Epidermal melanocyte (primary cell): ENCODE data around the gene SLC25A51.
"Not testable (repeated sequence)": the region's sequence is repeated elsewhere in the genome, so short reads cannot be mapped to it uniquely, and the experiment has no call there.

ENCODE experiments used
- DNase-seq: peaks from one replicate; pipeline ENCODE4 v3.0.0; 2011; ENCODE audit warnings: low spot score; ENCODE audit not compliant: insufficient read length

Gene SLC25A51

DNA sequence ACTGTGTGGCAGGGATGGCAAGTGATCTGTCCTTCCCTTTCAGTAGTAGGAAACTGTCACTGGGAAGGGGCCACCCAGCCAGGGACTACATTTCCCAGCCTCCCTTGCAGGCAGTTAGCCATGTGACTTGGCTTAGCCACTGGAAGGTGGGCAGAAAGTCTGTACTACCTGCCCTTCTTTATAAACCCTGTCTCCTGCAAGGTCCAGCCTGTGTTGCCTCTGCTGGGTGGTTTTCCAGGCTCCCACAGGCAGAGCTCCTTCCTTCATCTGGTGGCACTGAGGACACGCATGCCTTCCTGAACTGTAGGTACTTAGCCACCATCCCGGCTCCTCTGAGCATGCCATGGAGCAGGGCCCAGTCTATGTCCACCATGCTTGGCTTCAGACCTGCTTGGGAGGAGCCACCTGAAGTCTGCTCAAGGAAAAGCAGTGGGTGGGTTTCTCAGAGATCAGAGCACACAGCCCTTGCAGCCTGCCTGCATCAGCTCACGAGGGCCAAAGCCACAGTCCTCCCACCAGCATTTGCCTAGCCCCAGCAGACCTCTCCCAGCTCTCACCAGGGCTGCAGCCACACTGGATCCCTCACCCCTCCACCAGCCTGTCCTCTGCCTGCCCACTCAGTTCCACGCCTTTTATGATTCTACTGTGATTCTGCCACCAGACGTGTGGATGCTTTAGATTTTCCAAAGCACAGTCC lies 16.7 kb upstream of the SLC25A51 start:
- DNase-seq, result no peak

DNA sequence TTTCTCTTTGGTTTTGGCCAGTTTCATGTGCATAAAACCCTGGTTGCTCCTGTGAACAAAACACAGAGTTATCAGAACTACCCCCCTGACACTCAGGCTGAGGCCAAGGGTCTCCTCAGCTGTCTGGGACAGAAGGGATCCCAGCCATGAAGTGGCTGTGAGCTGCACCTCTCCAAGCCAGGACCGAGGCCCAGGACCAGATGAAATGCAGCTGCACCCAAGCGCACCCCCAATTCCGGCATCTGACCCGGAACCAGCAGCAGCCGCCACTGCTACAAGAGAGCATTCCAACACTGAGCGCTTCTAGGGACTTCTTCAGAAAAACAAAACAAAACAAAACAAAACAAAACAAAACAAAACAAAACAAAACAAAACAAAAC lies 16.0 kb upstream of the SLC25A51 start:
- no peak for DNase-seq

DNA sequence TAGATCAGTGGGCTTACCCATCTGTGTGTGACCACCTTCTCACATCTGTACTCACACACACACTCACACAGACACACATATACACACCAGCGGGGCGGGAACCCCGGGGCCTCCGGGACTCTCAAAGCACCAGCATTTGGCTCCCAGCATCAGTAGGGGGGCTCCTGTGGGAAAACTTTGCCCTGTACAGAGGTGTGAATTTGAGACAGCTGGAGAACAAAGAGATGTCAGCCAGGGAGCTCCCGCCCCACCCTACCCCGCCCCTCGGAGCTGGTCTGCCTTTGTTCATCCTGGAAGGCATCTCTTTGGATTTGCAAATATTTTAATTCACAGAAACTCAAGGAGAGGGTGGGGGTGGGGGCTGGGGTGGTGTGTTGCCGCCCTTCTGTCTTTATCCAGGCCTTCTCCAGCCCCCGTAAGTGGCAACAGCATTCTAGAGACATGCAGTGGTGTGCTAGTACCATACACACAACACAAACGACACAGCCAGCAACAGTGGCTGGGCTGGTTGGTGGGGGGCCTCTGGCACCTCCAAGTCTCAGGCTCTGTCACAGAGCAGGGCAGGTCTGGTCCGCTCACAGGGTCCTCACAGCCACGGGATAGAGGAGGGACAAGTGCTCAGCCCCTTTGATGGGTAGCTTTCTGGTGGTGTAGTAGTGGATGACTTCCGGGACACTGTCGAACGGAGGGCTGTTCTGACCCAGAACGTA lies 15.5 kb upstream of the SLC25A51 start:
- DNase-seq, result no peak

GRCh38 chr9:37918665-37919170 lies 14.8 kb upstream of the SLC25A51 start:
- no peak for DNase-seq

DNA sequence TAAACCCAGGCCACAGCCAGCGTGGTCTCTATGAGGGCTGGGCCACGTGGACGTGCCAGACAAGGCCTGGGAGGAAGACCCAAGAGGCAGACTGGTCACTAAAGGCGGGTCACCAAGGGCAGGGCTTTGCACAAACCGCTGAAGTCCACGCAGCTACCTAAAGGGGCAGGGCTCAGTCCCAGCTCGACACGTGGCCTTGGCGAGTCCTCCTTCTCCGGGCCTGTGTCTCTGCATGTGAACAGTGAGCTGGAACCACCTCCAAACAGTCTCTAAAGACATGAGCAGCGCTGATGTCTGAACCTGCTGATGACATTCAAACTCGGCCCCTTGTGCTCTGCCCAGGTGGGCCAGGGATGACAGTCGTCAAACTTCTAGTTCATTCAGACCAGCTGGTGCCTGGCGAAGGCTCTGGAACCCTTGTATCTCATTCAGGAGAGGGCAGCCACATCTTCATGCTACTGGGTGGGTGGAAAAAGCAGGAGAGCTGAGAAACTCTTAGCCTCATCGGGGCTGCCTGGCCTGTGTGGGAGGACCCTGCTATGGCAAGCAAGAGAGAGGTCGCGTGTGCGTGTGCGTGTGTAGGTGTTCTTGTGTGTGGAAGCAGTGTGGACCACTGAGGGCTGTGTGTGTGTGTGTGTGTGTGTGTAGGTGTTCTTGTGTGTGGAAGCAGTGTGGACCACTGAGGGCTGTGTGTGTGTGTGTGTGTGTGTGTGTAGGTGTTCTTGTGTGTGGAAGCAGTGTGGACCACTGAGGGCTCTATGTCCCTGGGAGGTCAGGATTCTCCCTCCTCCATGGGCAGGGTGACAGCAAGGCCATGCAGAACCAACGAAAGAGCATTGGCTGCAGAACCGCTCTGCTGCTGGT lies 14.1 kb upstream of the SLC25A51 start:
- no peak for DNase-seq

DNA sequence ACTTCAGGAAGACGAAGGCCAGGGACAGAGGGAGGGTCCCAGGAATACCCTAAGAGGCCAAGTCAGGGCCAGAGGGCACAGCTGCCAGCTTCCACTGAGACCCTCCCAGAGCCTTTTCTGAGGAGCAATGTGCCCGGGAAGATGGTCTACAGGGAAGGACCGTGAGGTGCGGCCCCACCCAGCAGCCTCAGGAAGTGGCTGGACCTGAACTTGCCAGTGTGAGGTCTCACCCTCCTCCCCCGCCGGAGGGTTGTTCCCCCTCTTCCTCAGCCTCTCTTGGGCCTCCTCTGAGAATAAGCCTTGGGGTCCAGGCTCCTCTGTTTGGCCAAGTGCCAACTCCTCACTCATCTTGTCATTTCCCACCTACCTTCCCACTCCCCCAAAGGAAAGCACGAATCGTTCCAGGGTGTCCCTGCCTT lies 13.4 kb upstream of the SLC25A51 start:
- DNase-seq, result no peak

DNA sequence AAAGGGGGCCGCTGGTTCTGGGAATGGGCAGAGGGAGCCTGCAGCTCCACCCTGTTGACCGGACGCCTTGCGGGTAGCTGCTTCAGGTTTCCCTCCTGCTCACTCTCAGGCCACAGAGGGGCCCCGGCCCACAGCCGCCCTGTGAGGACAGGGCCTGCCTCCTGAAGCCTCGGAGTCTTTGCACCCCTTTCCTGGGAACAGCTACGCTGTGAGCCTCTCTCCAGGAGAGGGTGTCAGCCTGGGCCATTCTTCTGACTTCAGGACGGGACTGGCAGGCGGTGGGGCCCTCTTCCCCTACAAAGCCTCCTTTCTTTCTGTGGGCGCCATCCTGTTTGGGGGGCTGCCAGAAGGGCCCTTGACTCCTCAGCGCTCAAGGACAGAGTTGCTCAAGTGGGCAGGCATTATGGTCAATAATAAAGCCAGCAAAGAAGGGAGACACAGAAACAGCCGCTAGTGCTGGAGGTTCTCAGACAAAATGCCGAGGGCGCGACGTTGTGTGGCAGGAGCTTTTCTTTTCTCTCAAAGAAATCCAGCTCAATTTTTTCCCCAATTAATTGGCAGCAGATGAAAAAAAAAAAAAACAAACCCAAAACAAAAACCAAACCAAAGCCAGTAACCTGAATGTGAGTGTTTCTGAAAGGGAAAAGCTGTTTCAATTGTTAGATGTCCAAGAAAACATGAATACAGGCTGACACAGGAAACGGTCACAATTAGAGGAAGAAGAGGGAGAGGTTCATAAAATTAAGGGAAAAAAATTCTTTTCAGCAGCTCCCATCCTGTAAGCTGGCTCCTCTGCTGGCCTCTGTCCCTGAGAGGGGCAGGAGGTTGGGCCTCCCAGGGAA lies 12.8 kb upstream of the SLC25A51 start:
- no peak for DNase-seq

GRCh38 chr9:37915911-37916470 lies 12.1 kb upstream of the SLC25A51 start:
- DNase-seq, result no peak

DNA sequence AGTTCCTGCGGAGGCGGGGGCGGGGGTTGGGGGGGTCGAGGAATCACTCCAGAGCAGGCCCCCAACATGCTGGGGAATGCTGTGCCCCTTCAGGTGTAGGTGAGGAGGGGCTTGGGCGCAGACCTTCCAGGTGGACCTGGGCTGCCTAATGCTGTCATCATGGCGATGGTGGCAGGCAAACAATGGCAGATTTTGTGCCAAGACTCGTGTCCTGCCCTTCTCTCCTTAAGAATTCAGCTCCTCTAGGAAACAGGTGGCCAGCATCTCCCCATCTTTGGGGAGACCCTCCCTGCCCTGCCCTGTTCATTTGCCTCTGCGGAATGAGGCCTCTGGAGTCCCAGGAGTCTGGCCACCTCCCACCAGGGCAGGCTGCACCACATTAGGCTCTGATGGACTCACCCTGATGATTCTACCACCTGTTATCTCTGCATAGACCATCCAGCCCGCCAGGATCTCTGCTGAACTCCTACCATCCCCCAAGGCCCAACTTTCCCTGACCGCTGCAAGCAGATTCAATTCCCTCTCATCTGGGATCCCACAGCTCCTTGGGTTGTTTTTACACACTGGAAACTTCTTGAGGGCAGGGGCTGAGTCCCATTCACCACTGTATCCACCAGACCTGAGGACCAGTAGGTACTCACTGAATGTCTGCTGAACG lies 10.9 kb upstream of the SLC25A51 start:
- DNase-seq, result no peak

GRCh38 chr9:37914154-37914551 lies 10.2 kb upstream of the SLC25A51 start:
- no peak for DNase-seq

- DNase-seq, result peak; percentile 90
Observed at GRCh38 chr9:37913480-37914153, 9.7 kb upstream of the SLC25A51 start.

DNA sequence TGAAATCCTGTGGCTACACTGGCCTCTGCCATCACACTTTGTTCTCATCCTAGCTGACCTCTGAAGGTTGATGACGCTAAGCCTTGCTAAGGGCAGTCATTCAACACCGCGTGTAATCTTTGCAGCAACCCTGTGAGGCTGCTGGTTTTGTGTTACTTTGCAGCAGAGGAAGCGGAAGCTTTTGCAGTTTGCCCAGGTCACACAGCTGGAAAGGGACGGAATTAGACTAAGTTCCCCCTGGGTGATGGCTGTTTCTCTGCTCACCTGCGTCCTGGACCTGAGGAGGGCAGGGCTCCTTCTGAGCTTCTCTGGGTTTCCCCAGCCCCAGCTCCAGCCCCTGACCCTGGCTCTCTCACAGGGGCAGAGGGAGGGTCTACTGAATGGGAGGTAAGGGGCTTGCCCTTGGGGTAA lies 7.3 kb upstream of the SLC25A51 start:
- no peak for DNase-seq

DNA sequence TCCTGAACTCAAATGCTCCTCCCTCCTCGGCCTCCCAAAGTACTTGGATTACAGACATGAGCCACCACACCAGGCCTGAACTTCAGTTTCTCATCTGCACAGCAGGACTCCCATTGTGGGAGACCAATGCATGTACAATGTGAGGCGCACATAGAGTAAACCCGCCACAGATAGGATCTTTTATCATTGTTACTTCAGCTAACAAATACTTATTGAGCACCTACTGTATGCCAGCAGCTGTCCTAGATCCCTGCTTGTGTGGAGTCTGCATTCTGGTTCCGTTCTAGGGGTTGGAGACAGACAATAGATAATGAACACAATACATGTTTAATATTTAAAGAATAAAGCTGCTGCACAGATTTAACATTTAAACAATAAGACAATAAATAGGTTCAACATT lies 6.3 kb upstream of the SLC25A51 start:
- no peak for DNase-seq

GRCh38 chr9:37909836-37910235 lies 5.9 kb upstream of the SLC25A51 start:
- not testable (repeated sequence) for DNase-seq

- DNase-seq, result no peak
Observed at GRCh38 chr9:37909326-37909725, 5.4 kb upstream of the SLC25A51 start.

DNA sequence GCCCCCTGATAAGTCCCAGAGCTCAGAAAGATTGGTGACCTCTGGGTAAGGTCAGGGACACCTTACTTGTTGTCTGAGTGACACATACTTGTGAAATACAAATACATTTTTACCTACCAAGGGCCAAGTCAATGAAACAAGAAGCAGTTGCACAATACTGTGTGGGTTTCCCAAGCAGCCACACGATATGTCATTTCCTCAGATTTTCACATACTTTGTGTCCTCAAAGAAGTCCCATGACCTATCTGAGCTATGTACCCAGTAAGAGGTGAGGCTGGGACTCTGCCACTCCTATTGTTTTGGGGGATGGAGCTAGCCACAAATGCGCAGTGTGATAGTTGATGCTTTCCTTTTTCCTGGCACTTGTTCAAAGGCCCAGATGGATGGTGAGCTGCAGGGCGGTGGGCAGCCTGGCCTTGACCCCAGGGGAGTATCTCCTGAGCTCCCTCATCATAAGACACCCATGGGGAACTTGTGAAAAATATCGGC lies 4.8 kb upstream of the SLC25A51 start:
- no peak for DNase-seq

GRCh38 chr9:37908283-37908682 lies 4.4 kb upstream of the SLC25A51 start:
- DNase-seq, result no peak

DNA sequence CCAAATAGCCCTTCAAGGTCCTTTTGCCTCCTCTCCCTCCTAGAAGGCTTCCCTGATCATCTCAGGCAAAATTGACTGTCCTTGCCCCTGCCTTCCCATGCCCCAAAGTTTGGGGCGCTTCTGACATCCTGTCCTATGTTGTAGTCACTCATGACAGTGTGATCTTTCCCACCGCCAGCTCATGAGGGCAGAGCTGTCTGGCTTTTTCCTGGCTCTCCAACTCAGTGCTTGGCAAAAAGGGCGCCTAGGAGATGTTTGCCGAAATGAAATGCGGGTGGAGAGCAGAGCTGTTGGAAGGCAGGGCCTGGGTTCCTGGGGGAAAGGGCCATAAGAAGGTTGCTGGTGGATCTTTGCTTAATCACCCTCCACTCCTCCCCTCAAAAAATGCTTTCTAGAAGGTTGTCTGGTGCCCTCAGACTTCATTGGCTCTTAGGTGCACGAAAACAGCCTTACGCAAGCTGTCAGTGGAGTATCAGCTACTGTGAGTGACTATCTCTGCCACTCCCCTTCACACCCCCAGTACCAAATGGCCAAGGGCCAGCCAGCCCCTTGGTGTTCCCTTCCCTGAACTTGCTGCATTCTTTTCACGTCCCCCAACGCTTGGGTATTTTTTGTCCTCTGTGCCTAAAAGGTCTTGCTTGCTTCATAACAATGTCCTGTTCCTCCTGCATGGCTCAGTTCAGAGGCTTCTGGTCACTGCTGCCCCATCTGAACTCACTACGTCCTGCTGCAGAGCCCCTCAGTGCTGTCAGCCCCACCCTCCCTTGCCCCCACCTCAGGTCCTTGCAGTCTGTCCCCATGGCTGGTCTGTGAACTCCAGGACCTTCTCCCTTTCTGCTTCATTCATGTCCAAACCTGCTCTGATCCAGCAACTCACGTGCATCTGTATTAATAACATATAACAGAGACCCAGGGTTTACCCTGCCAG lies 2.6 kb upstream of the SLC25A51 start:
- no peak for DNase-seq
